ENCODE results near the gene TRAFD1. TPM values are rescaled to one million over a fixed set of nuclear protein-coding genes. Genes with fewer than 3 reads are reported as not detected.

The TRAFD1 gene
- total RNA-seq, 4 donors from 2014 or later, result 28.2 to 37.7 (median 30.2) TPM

Small RNA genes lying within 50 kb of the gene (small RNA-seq; reads per million reads assigned to genes)
- 0 reads per million in 4 donors for gene RF00019

Other genes starting within 250 kb of the TRAFD1 start
- gene TMEM116, start 112.4 kb upstream of the TRAFD1 start, total RNA-seq, result 10 to 100 TPM in 1 of 4 donors, 1 to 10 TPM in 3; 6.4 to 11.4 (median 6.7) TPM
- 100 to 1,000 TPM in 1 of 4 donors, 10 to 100 TPM in 3; 37.1 to 147 (median 38.1) TPM for gene ERP29, start 112.1 kb upstream of the TRAFD1 start, total RNA-seq
- 10 to 100 TPM; 11.1 to 22.6 (median 17.3) TPM for gene NAA25, start 16.8 kb upstream of the TRAFD1 start, total RNA-seq